GM12878 (cell line): Measurements from ENCODE around the gene DUS1L. TPM values are rescaled to one million over a fixed set of nuclear protein-coding genes. Genes with fewer than 3 reads are reported as not detected.

Experiments used
- ATAC-seq: fragments of 200-7000 bp; cut with Tn5 transposase; 3 replicates; pipeline ENCODE4 v1.9.1; 2020; ENCODE audit warnings: mild to moderate bottlenecking, moderate library complexity
- BruUV-seq: library from RNA; stranded (reverse); fragments of 400-500 nt; replicated peaks from 2 replicates; lab custom pipeline; 2021; lab: Mats Ljungman, UMichigan
- CTCF ChIA-PET: fragments of 300-600 bp; sonication (Branson Sonifier 250); formaldehyde crosslinking; extraction: SDS; loops from one replicate; lab custom pipeline; 2021; ENCODE audit warnings: inconsistent platforms; lab: Yijun Ruan, JAX
- POLR2A ChIA-PET: fragments of 350-600 bp; formaldehyde crosslinking; extraction: SDS; loops from one replicate; lab custom pipeline; 2021; ENCODE audit warnings: inconsistent platforms; lab: Charles Lee
- RAD21 ChIA-PET: fragments of 300-600 bp; sonication (Branson Sonifier 250); formaldehyde crosslinking; loops from one replicate; lab custom pipeline; 2023; ENCODE audit warnings: antibody characterized with exemption; ENCODE audit not compliant: unreplicated experiment; lab: Charles Lee
- SMC1A ChIA-PET: fragments of 300-600 bp; sonication (Branson Sonifier 250); formaldehyde crosslinking; loops from one replicate; lab custom pipeline; 2023; ENCODE audit not compliant: unreplicated experiment, uncharacterized antibody; lab: Charles Lee
- DNase-seq: peaks from one replicate; pipeline ENCODE4 v3.0.0-alpha.2; 2011; ENCODE audit warnings: low read depth, low spot score
- FAIRE-seq: peaks from 3 replicates; lab custom pipeline; 2011; peaks lifted over from hg19 to GRCh38; lab: Jason Lieb, UNC
- H2AFZ ChIP-seq: 2 replicates; pipeline ENCODE4 v1.6.0; 2011; ENCODE audit warnings: low read depth, low read length, control low read depth; ENCODE audit not compliant: control insufficient read depth
- H3K27ac ChIP-seq: 2 replicates; pipeline ENCODE4 v1.5.1; 2011; ENCODE audit warnings: control low read depth; ENCODE audit not compliant: control insufficient read depth, insufficient read depth
- H3K27me3 ChIP-seq, 2 experiments: replicated peaks in 1 of 2; 2 replicates each; pipeline versions ENCODE4 v1.6.0 to v1.6.1; 2011; ENCODE audit warnings: low read length in 1 of 2; ENCODE audit not compliant: control insufficient read depth in 2 of 2, insufficient read depth in 2 of 2
- H3K36me3 ChIP-seq, 2 experiments: 2 replicates each; pipeline ENCODE4 v1.5.1; 2011; ENCODE audit warnings: low read length in 1 of 2; ENCODE audit not compliant: control insufficient read depth in 2 of 2, insufficient read depth in 2 of 2
- H3K4me1 ChIP-seq: 2 replicates; pipeline ENCODE4 v1.6.1; 2011; ENCODE audit warnings: mild to moderate bottlenecking, low read length, moderate library complexity, mixed read lengths; ENCODE audit not compliant: control insufficient read depth, insufficient read depth
- H3K4me2 ChIP-seq: 2 replicates; pipeline ENCODE4 v1.6.0; 2011; ENCODE audit warnings: control low read depth; ENCODE audit not compliant: control insufficient read depth, insufficient read depth
- H3K4me3 ChIP-seq: fragments of 200-600 bp; sonication (generic); 2 replicates; pipeline ENCODE4 v1.5.1; 2016
- H3K79me2 ChIP-seq: 2 replicates; pipeline ENCODE4 v1.6.0; 2011; ENCODE audit warnings: low read length; ENCODE audit not compliant: control insufficient read depth, insufficient read depth
- H3K9ac ChIP-seq: 2 replicates; pipeline ENCODE4 v1.8.0; 2011; ENCODE audit warnings: low read length, control low read depth, mixed read lengths; ENCODE audit not compliant: control insufficient read depth, insufficient read depth
- H3K9me3 ChIP-seq: replicated peaks from 3 replicates; pipeline ENCODE4 v1.5.1; 2011; ENCODE audit warnings: mild to moderate bottlenecking, low read length; ENCODE audit not compliant: control insufficient read depth, insufficient read depth
- H4K20me1 ChIP-seq: 2 replicates; pipeline ENCODE4 v1.6.0; 2011; ENCODE audit not compliant: control insufficient read depth, insufficient read depth
- CBX3 ChIP-seq: fragments of 200-600 bp; sonication (generic); IDR thresholded peaks from 2 replicates; pipeline ENCODE4 v1.6.1; 2016; ENCODE audit warnings: low read depth, borderline replicate concordance
- E2F8 ChIP-seq: fragments of 450-650 bp; IDR thresholded peaks from 2 replicates; pipeline ENCODE4 v1.6.1; 2018; ENCODE audit warnings: mild to moderate bottlenecking, low read depth, moderate library complexity; ENCODE audit not compliant: partially characterized antibody
- ELK1 ChIP-seq: IDR thresholded peaks from 2 replicates; pipeline ENCODE4 v1.6.1; 2012; ENCODE audit warnings: low read depth, low read length, improper control_type of control experiment
- HCFC1 ChIP-seq: fragments of 150-350 bp; IDR thresholded peaks from 2 replicates; pipeline ENCODE4 v1.6.1; 2014; ENCODE audit warnings: low read length
- JUNB ChIP-seq: IDR thresholded peaks from 2 replicates; pipeline ENCODE4 v1.6.1; 2016; ENCODE audit warnings: antibody characterized with exemption, mild to moderate bottlenecking
- NFYA ChIP-seq: IDR thresholded peaks from 2 replicates; pipeline ENCODE4 v1.6.1; 2011; ENCODE audit warnings: low read depth, mild to moderate bottlenecking, low read length, improper control_type of control experiment, borderline replicate concordance
- POU2F2 ChIP-seq: IDR thresholded peaks from 3 replicates; pipeline ENCODE4 v1.6.1; 2011; ENCODE audit warnings: low read depth, mild to moderate bottlenecking, low read length, borderline replicate concordance
- REST ChIP-seq: IDR thresholded peaks from 2 replicates; pipeline ENCODE4 v1.6.1; 2012; ENCODE audit warnings: mild to moderate bottlenecking, low read depth, low read length
- SKIL ChIP-seq: fragments of 450-650 bp; IDR thresholded peaks from 2 replicates; pipeline ENCODE4 v1.6.1; 2017; ENCODE audit warnings: mild to moderate bottlenecking, low read depth, inconsistent platforms; ENCODE audit not compliant: poor library complexity, severe bottlenecking
- USF1 ChIP-seq: IDR thresholded peaks from 2 replicates; pipeline ENCODE4 v1.6.1; 2011; ENCODE audit warnings: borderline replicate concordance, low read depth, mild to moderate bottlenecking, moderate library complexity, mixed read lengths, low read length; ENCODE audit not compliant: insufficient read depth; ENCODE audit errors: extremely low read length
- ZNF217 ChIP-seq: fragments of 450-650 bp; IDR thresholded peaks from 2 replicates; pipeline ENCODE4 v1.6.1; 2017; ENCODE audit warnings: antibody characterized with exemption, mild to moderate bottlenecking
- WGBS: methylation state at CpG from one replicate; pipeline ENCODE4 v1.1.6; 2016; ENCODE audit warnings: low lambda C conversion rate; ENCODE audit not compliant: insufficient replicate concordance, insufficient coverage; ENCODE audit errors: missing lambda C conversion rate; 5-methylcytosine and 5-hydroxymethylcytosine counted together
- in situ Hi-C: fragments of 300-500 bp; cut with MboI; formaldehyde crosslinking; loops from 9 replicates; pipeline ENCODE4 v1.14.3; 2018; ENCODE audit warnings: mixed read lengths
- intact Hi-C: fragments of 100-400 bp; cut with micrococcal nuclease; formaldehyde crosslinking; loops from one replicate; pipeline ENCODE4 v1.14.2; 2022; ENCODE audit not compliant: unreplicated experiment
- polyA plus RNA-seq, 11 experiments: library from polyadenylated mRNA; depleted of rRNA in 4 of 11; unstranded in 6 of 11; stranded (reverse) in 5 of 11; fragments of >200 nt; fragmentation: Nextera tagmentation in 4 of 11; fragmentation: Illumina TruSeq in 1 of 11; extraction: Ambion mirVana in 4 of 11; extraction: Trizol in 1 of 11; gene quantifications; 1 replicate in 1 of 11; 2 replicates in 10 of 11; pipeline versions ENCODE4 v1.2.1 to v1.2.3, GENCODE V29; 2011 to 2016; ENCODE audit warnings: inconsistent platforms in 2 of 11, missing spikeins in 2 of 11, low read depth in 1 of 11
- total RNA-seq, 4 experiments: library from RNA; depleted of rRNA in 3 of 4; stranded (reverse); fragments of >200 nt in 3 of 4; fragmentation: Illumina TruSeq in 1 of 4; extraction: Trizol in 1 of 4; gene quantifications; 2 replicates each; pipeline versions ENCODE4 v1.2.1 to v1.2.3, GENCODE V29; 2013 to 2021

The DUS1L gene
- total and polyA plus RNA-seq, 10 of the 15 experiments (the other 5 are each of a cell fraction or from before 2014, with no cell fraction given), result 6.1 to 157 (median 44.5) TPM

GRCh38 chr17:82108961-82109475 is 43.4 kb upstream of the DUS1L start (continued):
- TF ChIP-seq USF1 (no peak), SKIL (no peak)

GRCh38 chr17:82108496-82108945 is 42.9 kb upstream of the DUS1L start:
- no TSS peak for BruUV-seq
- RAD21 ChIA-PET, result no interaction called here

More at GRCh38 chr17:82108496-82108945, 42.9 kb upstream of the DUS1L start:
- H3K4me2 ChIP-seq, result no peak overlapping the region
- no peak for DNase-seq
- no peaks in the 10 kb centered on the region for H3K27me3 ChIP-seq
- no peaks in the 10 kb centered on the region for H3K36me3 ChIP-seq
- ChIA-PET POLR2A (interaction anchor here (1.4 kb wide), 1 partner anchor 13 kb away, joined by 3 read pairs; no protein-coding TSS in a partner anchor), CTCF (no interaction called here)
- H4K20me1 ChIP-seq, result no peaks in the 10 kb centered on the region
- intact Hi-C loops, result loop anchor here (5.0 kb wide), 1 partner anchor 44 kb away; no protein-coding TSS in a partner anchor
- H2AFZ ChIP-seq, result no peak overlapping the region
- TF ChIP-seq NFYA (no peak), CBX3 (no peak), HCFC1 (no peak), JUNB (no peak), POU2F2 (no peak), E2F8 (no peak), REST (no peak), ZNF217 (no peak), ELK1 (no peak)
- TF ChIP-seq, all 136 proteins: peak for 0
- no peaks in the 10 kb centered on the region for H3K9me3 ChIP-seq
- peaks cover 14% of the 10 kb centered on the region for H3K79me2 ChIP-seq
- no peak overlapping the region for H3K27ac ChIP-seq
- SMC1A ChIA-PET, result interaction anchor here (0.6 kb wide), 1 partner anchor 47 kb away, joined by 3 read pairs; no protein-coding TSS in a partner anchor
- WGBS, result 82% methylated on average over 19 of the region's 19 CpGs
- FAIRE-seq, result no peak
- H3K4me3 ChIP-seq, result no peak overlapping the region
- H3K4me1 ChIP-seq, result peaks cover 21% of the 10 kb centered on the region
- ATAC-seq, result no peak
- in situ Hi-C loops, result no loop called here
- no peak overlapping the region for H3K9ac ChIP-seq
